Sigmoid colon (tissue), 7 donors: ENCODE data around the gene HTR1D. TPM values are rescaled to one million over a fixed set of nuclear protein-coding genes. Genes with fewer than 3 reads are reported as not detected.

Source experiments
- DNase-seq: peaks from one replicate; pipeline ENCODE4 v3.0.0-alpha.2; 2019
- H3K27ac ChIP-seq, 4 donors: fragments of 200-600 bp; sonication (generic); one replicate each; pipeline ENCODE4 v1.5.1; 2016 to 2019; ENCODE audit warnings: mild to moderate bottlenecking in 1 of 4
- H3K27me3 ChIP-seq, 3 donors: fragments of 200-600 bp; sonication (generic); one replicate each; pipeline ENCODE4 v1.5.1; 2019; ENCODE audit warnings: mild to moderate bottlenecking in 1 of 3
- H3K36me3 ChIP-seq, 4 donors: fragments of 200-600 bp; sonication (generic); one replicate each; pipeline ENCODE4 v1.5.1; 2016 to 2019
- H3K4me1 ChIP-seq, 4 donors: fragments of 200-600 bp; sonication (generic); one replicate each; pipeline ENCODE4 v1.5.1; 2017 to 2019
- H3K4me3 ChIP-seq, 4 donors: fragments of 200-600 bp; sonication (generic); one replicate each; pipeline ENCODE4 v1.5.1; 2017 to 2019; ENCODE audit warnings: mild to moderate bottlenecking in 2 of 4, moderate library complexity in 1 of 4
- H3K9me3 ChIP-seq, 4 donors: fragments of 200-600 bp in 3 of 4; sonication (generic) in 3 of 4; one replicate each; pipeline versions ENCODE4 v1.5.1 to v1.6.1; 2013 to 2019
- EP300 ChIP-seq, 4 donors: sonication (generic); formaldehyde crosslinking; IDR thresholded peaks; one replicate each; pipeline ENCODE4 v1.6.1; 2017; ENCODE audit warnings: antibody characterized with exemption in 4 of 4
- POLR2A ChIP-seq, 2 donors: fragments of 450-650 bp; IDR thresholded peaks; one replicate each; pipeline ENCODE4 v1.6.1; 2016; ENCODE audit warnings: antibody characterized with exemption in 2 of 2, mild to moderate bottlenecking in 2 of 2, moderate library complexity in 2 of 2
- POLR2AphosphoS5 ChIP-seq, 4 donors: sonication (generic); formaldehyde crosslinking; IDR thresholded peaks; one replicate each; pipeline ENCODE4 v1.6.1; 2017; ENCODE audit warnings: antibody characterized with exemption in 4 of 4
- WGBS, 2 donors: extraction: QIAGEN DNeasy Blood & Tissue Kit; methylation state at CpG; one replicate each; pipeline ENCODE4 v1.1.7; 2013; 5-methylcytosine and 5-hydroxymethylcytosine counted together
- intact Hi-C: fragments of 100-400 bp; cut with DNase I; formaldehyde crosslinking; loops from one replicate; pipeline ENCODE4 v1.15.1; 2023
- polyA plus RNA-seq, 3 donors: library from polyadenylated mRNA; stranded (reverse); fragments of 200-250 nt; gene quantifications; one replicate each; pipeline ENCODE4 v1.2.3, GENCODE V29; 2013
- total RNA-seq, 4 donors: library from RNA; depleted of rRNA; stranded (reverse); fragments of >200 nt; gene quantifications; one replicate each; pipeline ENCODE4 v1.1.0, GENCODE V29; 2016
- TF ChIP-seq, protein P1 (sequence below), 4 experiments: fragments of 450-650 bp in 3 of 4; fragments of 200-600 bp in 1 of 4; IDR thresholded peaks; one replicate each; pipeline ENCODE4 v1.5.1; 2016 to 2019; ENCODE audit warnings: antibody characterized with exemption in 4 of 4, mild to moderate bottlenecking in 3 of 4, moderate library complexity in 2 of 4
- donor health status: healthy with polysubstance abuse.
- donor health status: Bipolar disorder and iron deficiency.
- donor health status: healthy.

Gene HTR1D
- total and polyA plus RNA-seq, 7 donors: 0.13 to 0.46 TPM; not detected in 5

DNA sequence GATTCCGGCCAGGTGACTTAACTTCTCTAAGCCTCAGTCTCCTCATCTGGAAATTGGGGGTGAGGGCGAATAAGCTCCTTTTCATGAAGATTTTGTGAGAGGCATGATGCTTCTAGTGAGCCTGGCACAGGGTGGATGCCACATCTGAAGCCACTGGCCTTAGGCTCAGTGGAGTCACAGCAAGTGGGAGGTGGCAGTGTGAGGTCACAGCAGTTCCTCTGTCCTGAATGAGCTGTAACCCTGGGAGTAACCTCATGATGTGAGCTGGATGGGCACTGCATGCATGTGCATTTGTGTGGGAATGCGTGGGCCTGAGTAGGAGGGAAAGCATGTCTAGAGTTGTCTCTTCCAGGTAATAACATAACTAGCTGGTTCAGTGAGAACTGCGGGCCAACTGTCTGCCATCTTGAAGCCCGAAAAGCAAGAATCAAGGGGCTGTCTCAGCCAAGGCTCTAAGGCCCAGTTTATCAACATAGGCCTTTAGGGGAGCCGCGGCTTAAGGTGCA, 27.0 kb upstream of the HTR1D start:
- WGBS, 2 donors: 96 to 97% methylated on average over 7 of the region's 7 CpGs
- H3K36me3 ChIP-seq: no peaks in the 10 kb centered on the region
- no peaks in the 10 kb centered on the region for H3K4me1 ChIP-seq
- H3K27me3 ChIP-seq: no peaks in the 10 kb centered on the region
- DNase-seq: no peak
- no peak overlapping the region for H3K27ac ChIP-seq
- no peaks in the 10 kb centered on the region for H3K9me3 ChIP-seq
- intact Hi-C loops: no loop called here
- no peak overlapping the region for H3K4me3 ChIP-seq
- no peak for TF ChIP-seq EP300 (IDR thresholded peaks at IDR 0.05)

DNA sequence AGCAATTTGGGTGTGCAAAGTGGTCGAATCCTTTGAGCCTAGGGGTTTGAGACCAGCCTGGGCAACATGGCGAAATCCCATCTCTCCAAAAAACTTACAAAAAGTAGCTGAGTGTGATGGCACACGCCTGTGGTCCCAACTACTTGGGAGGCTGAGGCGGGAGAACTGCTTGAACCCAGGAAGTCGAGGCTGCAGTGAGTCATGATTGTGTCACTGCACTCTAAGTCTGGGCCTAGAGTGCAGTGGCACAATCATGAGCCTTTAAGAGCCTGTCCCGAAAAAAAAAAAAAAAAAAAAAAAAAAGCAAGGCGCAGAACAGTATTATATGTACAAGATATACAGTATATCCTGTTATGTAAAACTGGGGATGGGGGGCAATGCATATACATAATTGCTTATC, 25.1 kb upstream of the HTR1D start:
- Histone ChIP-seq H3K9me3 (no peaks in the 10 kb centered on the region), H3K4me3 (no peak overlapping the region), H3K4me1 (no peaks in the 10 kb centered on the region), H3K27ac (no peak overlapping the region), H3K36me3 (no peaks in the 10 kb centered on the region), H3K27me3 (no peaks in the 10 kb centered on the region)
- 86 to 89% methylated on average over 7 of the region's 7 CpGs for WGBS, 2 donors
- no peak for TF ChIP-seq POLR2A (IDR thresholded peaks at IDR 0.05)
- TF ChIP-seq POLR2AphosphoS5 (IDR thresholded peaks at IDR 0.05): no peak
- TF ChIP-seq, protein P1, sequence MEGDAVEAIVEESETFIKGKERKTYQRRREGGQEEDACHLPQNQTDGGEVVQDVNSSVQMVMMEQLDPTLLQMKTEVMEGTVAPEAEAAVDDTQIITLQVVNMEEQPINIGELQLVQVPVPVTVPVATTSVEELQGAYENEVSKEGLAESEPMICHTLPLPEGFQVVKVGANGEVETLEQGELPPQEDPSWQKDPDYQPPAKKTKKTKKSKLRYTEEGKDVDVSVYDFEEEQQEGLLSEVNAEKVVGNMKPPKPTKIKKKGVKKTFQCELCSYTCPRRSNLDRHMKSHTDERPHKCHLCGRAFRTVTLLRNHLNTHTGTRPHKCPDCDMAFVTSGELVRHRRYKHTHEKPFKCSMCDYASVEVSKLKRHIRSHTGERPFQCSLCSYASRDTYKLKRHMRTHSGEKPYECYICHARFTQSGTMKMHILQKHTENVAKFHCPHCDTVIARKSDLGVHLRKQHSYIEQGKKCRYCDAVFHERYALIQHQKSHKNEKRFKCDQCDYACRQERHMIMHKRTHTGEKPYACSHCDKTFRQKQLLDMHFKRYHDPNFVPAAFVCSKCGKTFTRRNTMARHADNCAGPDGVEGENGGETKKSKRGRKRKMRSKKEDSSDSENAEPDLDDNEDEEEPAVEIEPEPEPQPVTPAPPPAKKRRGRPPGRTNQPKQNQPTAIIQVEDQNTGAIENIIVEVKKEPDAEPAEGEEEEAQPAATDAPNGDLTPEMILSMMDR (IDR thresholded peaks at IDR 0.05): no peak
- TF ChIP-seq EP300 (IDR thresholded peaks at IDR 0.05): no peak
- DNase-seq: no peak
- intact Hi-C loops: no loop called here

DNA sequence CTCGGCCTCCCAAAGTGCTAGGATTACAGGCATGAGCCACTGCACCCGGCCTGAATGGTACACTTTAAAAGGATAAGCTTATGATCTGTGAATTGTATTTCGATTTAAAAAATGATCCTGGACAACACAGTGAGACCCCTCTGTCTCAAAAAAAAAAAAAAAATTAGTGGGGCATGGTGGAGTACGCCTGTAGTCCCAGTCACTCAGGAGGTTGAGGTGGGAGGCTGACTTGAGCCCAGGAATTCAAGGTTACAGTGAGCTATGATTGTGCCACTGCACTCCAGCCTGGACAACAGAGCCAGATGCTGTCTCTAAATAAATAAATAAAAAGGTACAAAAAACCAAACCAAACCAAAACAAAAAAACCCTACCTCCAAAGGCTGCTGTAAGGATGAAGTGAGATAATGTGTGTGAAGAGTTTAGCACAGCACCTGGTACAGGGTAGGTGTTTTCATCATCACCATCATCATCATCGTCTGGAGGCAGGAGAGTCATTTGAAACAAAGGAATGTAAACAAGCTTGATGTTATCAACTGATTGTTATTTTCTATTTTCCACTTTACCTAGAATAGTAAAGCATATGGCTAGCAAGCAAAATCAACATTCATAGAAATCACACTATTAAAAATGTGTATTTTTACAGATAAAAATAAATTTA, 22.5 kb upstream of the HTR1D start:
- 85 to 90% methylated on average over 5 of the region's 5 CpGs for WGBS, 2 donors
- Histone ChIP-seq H3K4me1 (no peaks in the 10 kb centered on the region), H3K4me3 (no peak overlapping the region), H3K27me3 (no peaks in the 10 kb centered on the region), H3K27ac (no peak overlapping the region), H3K9me3 (no peaks in the 10 kb centered on the region), H3K36me3 (no peaks in the 10 kb centered on the region)
- intact Hi-C loops: no loop called here
- TF ChIP-seq, protein P1 (IDR thresholded peaks at IDR 0.05): no peak
- TF ChIP-seq POLR2A (IDR thresholded peaks at IDR 0.05) (no peak), EP300 (IDR thresholded peaks at IDR 0.05) (no peak), POLR2AphosphoS5 (IDR thresholded peaks at IDR 0.05) (no peak)
- DNase-seq: no peak

DNA sequence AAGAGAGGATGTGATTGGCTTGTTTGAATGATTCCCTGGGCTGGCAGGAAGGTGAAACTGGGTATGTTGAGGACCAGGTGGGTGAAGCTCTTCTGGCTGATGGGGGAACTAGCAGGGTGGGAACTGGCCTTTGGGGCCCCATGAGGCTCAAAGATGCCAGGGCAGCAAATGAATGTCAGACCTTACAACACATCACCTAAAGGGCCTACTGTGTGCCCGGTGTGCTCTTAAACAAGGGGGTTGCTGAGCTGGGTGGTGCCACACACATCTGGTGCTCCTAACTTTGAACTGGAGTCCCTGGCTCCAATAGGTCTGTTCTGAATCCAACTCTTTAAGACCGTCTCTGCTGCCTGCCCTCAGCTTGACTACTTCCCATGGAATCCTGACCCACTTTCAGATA, 21.3 kb upstream of the HTR1D start:
- WGBS, 2 donors: 88 to 95% methylated on average over 2 of the region's 2 CpGs
- H3K9me3 ChIP-seq: no peaks in the 10 kb centered on the region
- no peak for DNase-seq
- H3K36me3 ChIP-seq: no peaks in the 10 kb centered on the region
- H3K27ac ChIP-seq: no peak overlapping the region
- intact Hi-C loops: no loop called here
- no peaks in the 10 kb centered on the region for H3K4me1 ChIP-seq
- TF ChIP-seq, protein P1 (IDR thresholded peaks at IDR 0.05): no peak
- no peak for TF ChIP-seq POLR2A (IDR thresholded peaks at IDR 0.05)
- TF ChIP-seq EP300 (IDR thresholded peaks at IDR 0.05): no peak
- no peak for TF ChIP-seq POLR2AphosphoS5 (IDR thresholded peaks at IDR 0.05)
- H3K4me3 ChIP-seq: no peak overlapping the region
- H3K27me3 ChIP-seq: no peaks in the 10 kb centered on the region

DNA sequence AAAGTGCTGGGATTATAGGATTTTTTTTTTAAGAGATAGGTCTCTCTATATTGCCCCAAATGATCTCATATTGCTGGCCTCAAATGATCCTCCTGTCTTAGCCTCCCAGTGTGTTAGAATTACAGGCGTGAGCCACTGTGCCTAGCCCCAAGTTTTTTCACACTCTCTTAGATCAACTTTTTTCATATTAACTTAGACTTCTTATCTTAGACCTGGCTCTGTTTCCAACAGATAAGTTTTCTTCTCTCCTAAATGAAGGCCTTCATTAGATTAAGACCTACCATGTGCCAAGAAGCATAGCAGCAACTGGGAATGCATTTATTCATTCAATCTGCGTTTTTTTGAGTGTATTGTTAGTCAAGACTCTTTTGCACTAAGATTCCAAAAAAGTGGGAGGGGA, 20.2 kb upstream of the HTR1D start:
- H3K4me1 ChIP-seq: no peaks in the 10 kb centered on the region
- no peak overlapping the region for H3K4me3 ChIP-seq
- TF ChIP-seq POLR2AphosphoS5 (IDR thresholded peaks at IDR 0.05) (no peak), POLR2A (IDR thresholded peaks at IDR 0.05) (no peak), EP300 (IDR thresholded peaks at IDR 0.05) (no peak)
- TF ChIP-seq, protein P1 (IDR thresholded peaks at IDR 0.05): no peak
- 88 to 89% methylated on average over 2 of the region's 2 CpGs for WGBS, 2 donors
- H3K27ac ChIP-seq: no peak overlapping the region
- intact Hi-C loops: no loop called here
- DNase-seq: no peak
- no peaks in the 10 kb centered on the region for H3K36me3 ChIP-seq
- H3K27me3 ChIP-seq: no peaks in the 10 kb centered on the region
- H3K9me3 ChIP-seq: no peaks in the 10 kb centered on the region
